Cardiac fibroblast (primary cell): Measurements from ENCODE around the gene DKK2.

Source experiments
- DNase-seq, 2 donors: peaks; one replicate each; pipeline versions ENCODE4 v3.0.0 to v3.0.0-alpha.2; 2010; ENCODE audit warnings: low read depth in 2 of 2
- H3K4me3 ChIP-seq, 2 donors: replicated peaks in 1 of 2; 1 replicate in 1 of 2; 2 replicates in 1 of 2; pipeline ENCODE4 v1.5.1; 2011; ENCODE audit warnings: low read depth in 2 of 2, low read length in 2 of 2, mild to moderate bottlenecking in 2 of 2, moderate library complexity in 1 of 2
- TF ChIP-seq, protein P1 (sequence below): IDR thresholded peaks from one replicate; pipeline ENCODE4 v1.5.1; 2011; ENCODE audit warnings: low read depth, mild to moderate bottlenecking, low read length, inconsistent platforms

The DKK2 gene

DNA sequence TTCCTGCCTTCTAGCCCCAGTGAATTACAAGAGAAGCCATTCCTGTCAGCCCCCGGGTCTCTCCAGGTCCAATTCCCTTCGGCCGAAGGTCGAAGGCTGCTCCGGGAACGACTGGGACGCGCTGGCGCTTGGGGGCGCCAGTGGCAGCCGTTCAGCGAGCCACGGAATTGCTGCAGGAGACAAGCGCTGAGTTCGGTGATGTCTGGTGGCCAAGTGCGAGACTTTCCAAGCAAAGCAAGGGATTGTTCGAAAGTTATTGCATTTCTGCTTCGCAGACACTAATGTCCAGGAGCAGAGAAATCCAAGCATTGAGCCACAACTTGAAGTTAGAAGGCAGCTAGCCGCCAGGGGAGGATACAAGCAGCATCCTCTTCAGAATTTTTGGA lies 1.1 kb upstream of the DKK2 start:
- peak; percentile 25 to 40 for DNase-seq
- TF ChIP-seq, protein P1, sequence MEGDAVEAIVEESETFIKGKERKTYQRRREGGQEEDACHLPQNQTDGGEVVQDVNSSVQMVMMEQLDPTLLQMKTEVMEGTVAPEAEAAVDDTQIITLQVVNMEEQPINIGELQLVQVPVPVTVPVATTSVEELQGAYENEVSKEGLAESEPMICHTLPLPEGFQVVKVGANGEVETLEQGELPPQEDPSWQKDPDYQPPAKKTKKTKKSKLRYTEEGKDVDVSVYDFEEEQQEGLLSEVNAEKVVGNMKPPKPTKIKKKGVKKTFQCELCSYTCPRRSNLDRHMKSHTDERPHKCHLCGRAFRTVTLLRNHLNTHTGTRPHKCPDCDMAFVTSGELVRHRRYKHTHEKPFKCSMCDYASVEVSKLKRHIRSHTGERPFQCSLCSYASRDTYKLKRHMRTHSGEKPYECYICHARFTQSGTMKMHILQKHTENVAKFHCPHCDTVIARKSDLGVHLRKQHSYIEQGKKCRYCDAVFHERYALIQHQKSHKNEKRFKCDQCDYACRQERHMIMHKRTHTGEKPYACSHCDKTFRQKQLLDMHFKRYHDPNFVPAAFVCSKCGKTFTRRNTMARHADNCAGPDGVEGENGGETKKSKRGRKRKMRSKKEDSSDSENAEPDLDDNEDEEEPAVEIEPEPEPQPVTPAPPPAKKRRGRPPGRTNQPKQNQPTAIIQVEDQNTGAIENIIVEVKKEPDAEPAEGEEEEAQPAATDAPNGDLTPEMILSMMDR, result peak; percentile 58
- no peak overlapping the region for H3K4me3 ChIP-seq

DNA sequence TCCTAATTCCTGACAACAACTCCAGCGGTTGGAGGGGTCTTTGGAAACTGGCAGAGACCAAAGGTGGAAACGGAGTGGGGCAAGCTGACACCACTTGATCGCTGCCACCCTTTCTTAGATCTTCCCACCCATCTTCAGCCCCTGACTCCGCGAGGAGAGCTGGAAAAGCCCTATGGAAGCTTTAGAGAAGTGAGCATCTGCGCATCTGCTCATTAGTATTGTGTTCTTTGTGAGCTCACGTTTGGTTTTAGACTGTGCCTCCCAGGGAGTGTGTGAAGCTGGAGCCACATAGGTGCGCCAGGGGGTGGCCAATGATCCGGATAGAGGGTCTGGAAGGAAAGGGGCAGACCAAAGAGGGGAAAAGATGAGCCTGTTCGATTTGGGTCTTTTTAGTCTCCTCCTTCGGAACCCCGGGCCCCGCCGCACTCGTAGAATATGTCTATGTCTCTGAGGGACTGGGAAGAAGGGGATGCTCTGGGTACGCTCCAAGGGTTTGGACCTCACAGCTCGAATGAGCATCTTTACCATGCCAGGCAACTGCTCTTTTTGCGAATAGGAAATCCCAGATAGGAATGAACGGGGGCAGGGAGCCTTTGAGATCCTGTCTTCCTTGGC lies 578 bp upstream of the DKK2 start:
- TF ChIP-seq, protein P1, result no peak
- DNase-seq, result no peak
- H3K4me3 ChIP-seq, result peak overlapping the region; percentile 47 to 48

DNA sequence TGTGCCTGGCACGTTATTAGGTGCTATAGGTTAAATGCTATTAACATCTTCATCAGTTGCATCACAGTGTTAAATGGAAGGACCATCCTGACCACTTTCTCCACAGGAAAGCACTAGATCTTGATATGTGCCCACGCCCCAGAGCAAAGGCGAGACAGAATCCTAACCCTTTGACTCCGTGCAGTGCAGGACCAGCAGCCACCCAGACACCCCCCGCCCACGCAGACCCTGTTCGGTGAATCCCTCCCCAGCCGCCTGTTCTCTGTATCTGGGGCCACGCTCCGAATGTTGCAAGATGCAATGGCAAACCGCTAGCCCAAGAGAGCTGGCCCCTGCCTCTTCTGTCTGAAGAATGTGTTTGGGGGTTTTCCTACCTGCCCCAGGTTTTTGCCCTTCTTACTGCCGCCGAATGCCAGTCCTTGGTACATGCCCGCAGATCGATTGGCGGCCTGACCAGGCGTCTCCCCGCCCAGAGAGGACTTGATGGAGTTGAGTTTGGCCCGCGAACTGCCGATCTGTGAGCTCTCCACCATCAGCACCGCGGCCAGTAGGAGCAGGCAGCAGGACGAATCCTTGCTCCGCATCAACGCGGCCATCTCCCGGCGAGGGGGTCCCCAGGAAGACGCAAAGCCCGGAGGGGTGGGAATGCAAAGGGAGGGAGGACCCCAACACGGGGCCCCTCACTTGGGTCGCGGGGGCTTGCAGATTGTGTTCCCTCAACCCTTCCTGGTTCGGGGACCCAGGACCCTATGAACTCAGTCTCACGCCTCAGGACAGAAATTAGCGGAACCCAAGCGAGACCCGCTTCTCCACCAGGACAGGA lies 906 bp downstream of the DKK2 start:
- TF ChIP-seq, protein P1, result no peak
- peak overlapping the region; percentile 47 to 48 for H3K4me3 ChIP-seq
- DNase-seq, result peak; percentile 11 to 23

DNA sequence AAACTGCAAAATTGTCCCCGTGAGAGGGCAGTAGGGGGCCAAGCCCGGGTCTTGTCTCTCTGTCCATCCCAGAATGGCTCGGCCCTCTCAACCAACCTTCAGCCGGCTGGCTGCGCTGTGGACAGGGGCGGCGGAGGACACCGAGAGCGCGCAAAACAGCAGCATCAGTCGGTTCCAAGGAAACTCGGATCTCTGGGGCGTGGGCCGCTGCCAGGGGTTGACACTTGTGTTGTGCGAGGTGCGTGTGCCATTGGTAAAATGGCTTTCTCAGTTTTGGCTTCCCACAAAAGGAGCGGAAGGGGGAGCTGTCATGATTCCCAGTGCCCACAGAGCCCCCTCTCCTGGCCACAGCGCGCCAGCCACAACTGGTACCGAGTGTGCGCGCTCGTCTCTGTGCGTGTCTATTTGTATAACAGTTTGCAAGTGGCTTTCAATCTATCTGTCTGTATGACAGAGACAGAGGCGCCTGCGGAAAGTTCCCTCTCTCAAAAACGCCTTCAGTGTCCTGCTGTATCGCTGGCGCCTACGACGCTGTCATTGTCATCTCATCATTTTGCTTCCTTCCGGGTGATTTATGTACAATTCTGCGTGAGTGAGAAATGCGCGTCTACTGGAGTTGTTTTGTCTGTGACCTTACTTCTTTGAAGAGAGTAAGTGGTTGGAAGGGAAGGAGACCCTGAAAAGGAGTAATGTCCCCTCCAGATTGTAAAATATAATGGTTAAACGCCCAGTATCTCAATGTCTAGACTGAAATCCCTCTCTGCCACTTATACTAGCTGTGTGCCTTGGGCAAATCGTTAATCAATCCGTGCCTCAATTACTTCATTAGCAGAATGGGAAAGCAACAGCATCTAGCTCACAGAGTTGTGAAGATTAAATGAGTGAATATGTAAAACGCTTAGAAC lies 1.8 kb downstream of the DKK2 start:
- H3K4me3 ChIP-seq, result no peak overlapping the region
- peak; percentile 8 to 23 for DNase-seq
- TF ChIP-seq, protein P1, result peak; percentile 22

DNA sequence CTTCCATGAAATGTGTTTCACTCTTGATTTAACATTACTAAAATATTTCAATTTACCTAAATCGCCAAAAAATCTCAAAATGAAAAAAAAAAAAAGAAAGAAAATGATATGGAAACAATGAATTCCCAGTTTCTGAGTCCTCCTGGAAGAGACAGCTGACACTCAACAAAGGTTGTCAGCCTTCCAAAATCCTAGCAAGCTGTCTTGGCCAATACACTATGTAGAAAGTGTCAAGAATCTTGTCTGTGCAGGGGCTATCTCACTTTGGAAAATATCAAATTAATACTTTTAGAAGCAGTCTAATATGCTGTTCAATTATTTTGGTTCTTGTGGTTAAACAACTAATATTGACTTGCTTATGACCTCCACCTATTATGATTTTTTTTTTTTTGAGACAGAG lies 8.7 kb downstream of the DKK2 start:
- no peak for DNase-seq
- TF ChIP-seq, protein P1, result no peak
- H3K4me3 ChIP-seq, result no peak overlapping the region

DNA sequence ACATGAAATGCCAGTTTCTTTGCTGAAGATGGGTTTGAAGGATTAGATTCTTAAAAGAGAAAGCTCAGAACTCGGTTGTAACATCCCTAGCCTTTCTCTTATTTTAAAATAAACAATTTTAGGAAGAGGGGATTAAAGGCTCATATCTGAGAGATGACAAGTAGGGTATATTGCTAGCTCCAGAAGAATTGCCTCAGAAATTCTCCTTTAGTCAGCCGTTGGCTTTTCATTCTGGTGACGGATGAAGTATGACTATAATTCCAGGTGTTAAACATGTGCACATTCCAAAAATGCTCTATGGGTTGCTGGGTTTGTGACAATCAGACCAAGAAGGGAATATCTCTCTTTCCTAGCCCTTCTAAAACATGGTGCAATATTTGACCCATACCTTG lies 17.8 kb downstream of the DKK2 start:
- TF ChIP-seq, protein P1, result no peak

More for the DNA sequence above, 17.8 kb downstream of the DKK2 start:
- no peak overlapping the region for H3K4me3 ChIP-seq
- no peak for DNase-seq
